Stimulated activated CD4-positive, alpha-beta T cell treated with anti-CD3 and anti-CD28 coated beads, Interleukin-4, amount 100 ng/mL, for 48 hours (primary cell): Measurements from ENCODE around the gene GPR55.
A peak's percentile ranks its signal among the peaks of the same experiment; 100 is the strongest.
"Not testable (repeated sequence)": the region's sequence is repeated elsewhere in the genome, so short reads cannot be mapped to it uniquely, and the experiment has no call there.

Experiments used
- DNase-seq, 2 donors: peaks; one replicate each; pipeline ENCODE4 v3.0.0-alpha.2; 2020; ENCODE audit warnings: low read depth in 2 of 2

GPR55 gene, protein sequence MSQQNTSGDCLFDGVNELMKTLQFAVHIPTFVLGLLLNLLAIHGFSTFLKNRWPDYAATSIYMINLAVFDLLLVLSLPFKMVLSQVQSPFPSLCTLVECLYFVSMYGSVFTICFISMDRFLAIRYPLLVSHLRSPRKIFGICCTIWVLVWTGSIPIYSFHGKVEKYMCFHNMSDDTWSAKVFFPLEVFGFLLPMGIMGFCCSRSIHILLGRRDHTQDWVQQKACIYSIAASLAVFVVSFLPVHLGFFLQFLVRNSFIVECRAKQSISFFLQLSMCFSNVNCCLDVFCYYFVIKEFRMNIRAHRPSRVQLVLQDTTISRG

DNA sequence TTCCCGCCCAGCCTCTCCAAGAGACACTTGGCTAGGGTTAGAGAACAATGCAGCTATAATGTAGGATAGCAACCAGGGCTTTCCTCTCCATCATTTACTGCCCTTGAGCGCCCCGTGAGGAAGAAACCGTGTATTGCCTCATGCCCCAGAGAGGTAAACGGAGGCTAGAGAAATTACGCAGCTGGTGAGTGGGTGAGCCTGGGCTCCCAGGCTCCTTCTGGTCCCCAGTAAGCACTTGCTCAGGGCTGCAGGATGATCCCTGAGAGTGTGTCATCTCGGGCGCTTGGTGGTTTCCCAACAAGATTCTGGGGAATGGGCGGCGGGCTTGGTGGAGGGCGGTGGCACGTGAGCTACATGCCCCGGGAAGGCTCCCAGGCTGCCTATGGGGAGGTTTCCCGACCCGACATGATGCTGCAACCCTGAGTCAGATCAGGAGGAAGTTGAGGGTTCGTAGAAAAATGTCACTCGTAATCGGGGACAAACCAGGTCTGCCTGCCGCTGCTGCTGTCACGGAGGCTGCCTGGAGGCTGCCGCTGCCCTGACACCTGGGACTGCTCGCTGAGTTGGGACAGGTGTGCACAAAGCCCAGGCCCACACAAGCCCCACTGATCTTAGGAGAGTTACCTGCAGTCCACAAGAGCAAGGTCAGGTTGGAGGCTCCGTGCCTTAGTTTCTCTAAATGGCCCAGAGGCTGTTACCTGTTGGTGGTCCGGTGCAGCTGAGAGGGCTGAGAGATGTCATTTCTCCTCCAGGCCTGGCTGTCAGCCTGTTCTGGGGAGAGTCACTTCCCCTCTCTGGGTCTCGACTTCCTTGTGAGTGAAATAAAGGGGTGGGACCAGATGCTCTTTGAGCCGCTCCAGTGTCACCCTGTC, at the start of gene GPR55:
Gene GPR55, minus strand, starts transcription at position 773 of the 872 bp plus-strand sequence. CDS start 14,280 bp downstream, outside the sequence.
- peak; percentile 56 to 86 for DNase-seq

DNA sequence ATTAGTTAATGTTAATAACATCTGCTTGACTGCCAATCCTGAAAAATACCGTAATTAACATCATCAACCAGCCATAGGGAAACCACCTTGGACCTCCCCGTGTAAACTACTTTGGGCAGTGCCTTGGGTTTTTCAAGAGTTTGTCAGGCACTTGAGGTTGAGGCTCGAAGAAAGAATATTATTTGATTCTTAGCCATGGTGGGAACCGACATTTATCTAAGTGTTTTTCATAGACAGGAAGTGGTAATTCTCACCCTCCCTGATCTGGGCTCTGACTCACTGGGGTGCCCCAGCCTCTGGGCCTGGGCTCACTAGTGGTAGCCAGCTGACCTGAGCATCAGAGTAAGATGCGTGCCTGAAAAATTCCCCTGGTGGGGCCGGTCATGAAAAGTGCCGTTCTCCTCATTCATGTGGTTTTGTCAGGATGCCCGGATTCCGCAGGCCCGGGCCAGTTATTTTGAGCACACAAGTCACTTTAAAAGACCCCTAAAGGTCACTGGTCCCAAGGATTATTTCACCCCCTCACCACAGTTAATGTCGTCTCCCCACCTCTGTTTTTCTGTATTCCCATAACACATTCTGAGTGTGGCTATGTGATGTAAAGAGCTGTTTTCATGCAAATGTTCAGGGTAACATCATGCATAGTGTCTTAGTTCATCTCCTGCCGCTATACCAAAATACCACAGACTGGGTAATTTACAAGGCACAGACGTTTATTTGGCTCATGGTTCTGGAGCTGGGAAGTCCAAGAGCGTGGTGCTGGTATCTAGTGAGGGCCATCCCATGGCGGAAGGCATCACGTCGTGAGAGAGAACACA, 49.3 kb upstream of the GPR55 start:
- DNase-seq, result peak; percentile 35 to 67

DNA sequence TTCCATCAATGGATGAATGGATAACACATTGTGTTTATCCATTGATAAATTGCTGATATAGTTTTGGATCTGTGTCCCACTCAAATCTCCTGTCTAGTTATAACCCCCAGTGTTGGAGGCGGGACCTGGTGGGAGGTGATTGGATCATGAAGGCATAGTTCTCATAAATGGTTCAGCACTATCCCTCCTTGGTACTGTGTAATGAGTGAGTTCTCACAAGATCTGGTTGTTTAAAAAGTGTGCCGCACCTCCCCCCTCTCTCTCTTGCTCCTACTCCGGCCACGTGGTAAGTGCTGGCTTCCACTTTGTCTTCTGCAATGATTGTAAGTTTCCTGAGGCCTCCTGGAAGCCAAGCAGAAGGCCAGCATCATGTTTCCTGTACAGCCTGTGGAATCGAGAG, 47.0 kb upstream of the GPR55 start:
- no peak for DNase-seq

DNA sequence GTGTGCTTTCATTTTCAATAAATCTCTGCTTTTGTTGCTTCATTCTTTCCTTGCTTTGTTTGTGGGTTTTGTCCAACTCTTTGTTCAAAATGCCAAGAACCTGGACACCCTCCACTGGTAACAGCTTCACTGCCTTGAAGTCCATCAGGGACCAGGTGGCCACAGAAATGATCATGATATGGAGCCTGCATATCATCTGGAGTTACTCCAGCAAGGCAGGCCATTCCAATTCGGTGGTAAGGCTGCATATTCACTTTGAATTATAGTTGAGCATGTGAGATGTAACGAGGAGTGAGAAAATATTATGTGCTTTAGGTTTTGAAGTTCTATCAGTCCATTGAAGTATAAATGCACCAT, 44.6 kb upstream of the GPR55 start:
- no peak for DNase-seq

DNA sequence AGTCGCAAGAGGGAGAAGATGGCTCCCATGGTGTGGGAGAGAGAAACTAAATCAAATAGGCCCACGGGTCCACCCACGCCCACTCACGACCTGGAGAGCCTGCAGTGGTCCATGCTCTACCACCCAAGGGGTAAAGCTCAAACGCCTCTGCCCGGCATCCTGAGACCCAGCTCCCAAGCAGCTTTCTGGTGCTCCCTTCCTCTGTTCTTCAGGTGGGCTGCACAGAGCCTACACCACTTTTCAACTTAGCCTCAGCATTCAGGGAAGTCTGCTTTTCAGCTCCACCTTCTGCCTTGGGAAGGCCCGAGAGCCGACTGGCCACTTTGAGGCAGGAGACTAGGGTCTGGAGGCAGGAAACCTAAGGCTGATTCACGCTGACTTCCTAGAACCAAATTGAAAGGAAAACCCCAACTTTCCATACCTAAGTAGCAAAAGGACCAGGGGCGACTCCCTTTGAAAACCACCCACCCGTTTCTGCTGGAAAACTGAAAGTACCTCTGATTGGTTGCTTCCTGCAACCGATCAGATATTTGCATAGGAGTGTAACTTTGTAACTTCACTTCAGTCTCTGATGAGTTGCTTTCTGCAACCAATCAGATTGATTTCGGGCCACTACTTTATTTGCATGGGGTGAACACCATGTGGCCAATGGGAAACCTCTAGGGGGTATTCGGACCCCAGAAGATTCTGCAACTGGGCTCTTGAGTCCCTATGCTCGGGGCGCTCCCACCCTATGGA, 44.0 kb upstream of the GPR55 start:
- no peak for DNase-seq

DNA sequence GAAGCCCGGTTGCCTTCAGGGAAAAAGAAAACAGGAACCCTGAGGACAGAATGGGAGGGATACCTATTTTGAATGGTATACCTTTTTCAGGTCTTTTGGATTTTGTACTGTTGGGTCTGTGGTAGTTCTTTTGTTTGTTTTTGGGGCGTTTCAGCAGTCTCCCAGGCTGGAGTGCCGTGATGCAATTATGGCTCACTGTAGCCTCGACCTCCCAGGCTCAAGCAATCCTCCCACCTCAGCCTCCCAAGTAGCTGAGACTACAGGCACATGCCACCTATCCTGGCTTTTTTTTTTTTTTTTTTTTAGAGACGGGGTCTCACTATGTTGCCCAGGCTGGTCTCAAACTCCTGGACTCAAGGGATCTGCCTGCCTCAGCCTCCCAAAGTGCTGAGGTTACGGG, 43.3 kb upstream of the GPR55 start:
- not testable (repeated sequence) for DNase-seq

DNA sequence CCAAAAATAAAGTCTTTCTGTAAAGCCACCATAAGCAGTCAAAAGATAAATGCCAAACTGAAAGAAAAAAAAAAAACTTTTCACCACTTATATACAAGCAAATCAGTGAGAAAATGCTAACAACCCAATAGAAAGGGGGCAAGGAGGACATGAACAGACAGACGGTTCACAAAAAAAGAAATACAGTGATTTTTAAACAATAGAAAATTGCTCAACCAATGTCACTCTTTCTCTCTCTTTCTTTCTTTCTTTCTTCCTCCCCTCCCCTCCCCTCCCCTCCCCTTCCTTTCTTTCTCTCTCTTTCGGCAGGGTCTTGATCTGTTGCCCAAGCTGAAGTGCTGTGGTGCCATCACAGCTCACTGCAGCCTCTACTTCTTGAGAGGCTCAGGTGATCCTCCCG, 42.1 kb upstream of the GPR55 start:
- DNase-seq, result no peak

DNA sequence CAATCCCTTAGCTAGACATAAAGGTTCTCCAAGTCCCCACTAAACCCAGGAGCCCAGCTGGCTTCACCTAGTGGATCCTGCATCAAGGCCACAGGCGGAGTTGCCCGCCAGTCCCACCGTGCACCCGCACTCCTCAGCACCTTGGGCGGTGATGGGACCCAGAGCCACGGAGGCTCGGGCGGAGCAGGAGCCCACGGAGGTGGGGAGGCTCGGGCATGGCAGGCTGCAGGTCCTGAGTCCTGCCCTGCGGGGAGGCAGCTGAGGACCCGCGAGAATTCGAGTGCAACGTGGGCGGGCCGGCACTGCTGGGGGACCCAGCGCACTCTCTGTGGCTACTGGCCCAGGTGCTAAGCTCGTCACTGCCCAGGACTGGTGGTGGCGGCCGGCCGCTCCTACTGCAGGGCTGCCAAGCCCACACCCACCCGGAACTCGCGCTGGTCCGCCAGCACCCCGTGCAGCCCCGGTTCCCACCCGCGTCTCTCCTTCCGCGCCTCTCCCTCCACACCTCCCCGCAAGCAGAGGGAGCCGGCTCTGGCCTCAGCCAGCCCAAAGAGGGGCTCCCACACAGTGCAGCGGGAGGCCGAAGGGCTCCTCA, 39.2 kb upstream of the GPR55 start:
- DNase-seq, result no peak

DNA sequence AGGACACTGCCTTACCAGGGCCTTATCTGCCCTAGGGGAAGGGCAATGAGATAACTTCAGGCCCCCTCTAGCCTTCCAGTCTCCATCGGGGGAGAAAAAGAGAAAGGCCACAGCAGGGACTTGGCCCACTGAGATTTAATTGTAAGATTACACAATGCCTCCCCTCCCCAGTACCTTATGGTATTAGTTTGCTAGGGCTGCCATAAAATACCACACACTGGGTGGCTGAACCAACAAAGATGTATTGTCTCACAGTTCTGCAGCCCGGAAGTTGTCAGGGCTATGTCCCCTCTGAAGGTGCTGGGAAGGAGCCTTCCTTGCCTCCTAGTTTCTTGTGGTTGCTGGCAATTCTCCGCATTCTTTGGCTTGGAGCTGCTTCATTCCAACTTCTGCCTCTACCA, 36.0 kb upstream of the GPR55 start:
- DNase-seq, result no peak

DNA sequence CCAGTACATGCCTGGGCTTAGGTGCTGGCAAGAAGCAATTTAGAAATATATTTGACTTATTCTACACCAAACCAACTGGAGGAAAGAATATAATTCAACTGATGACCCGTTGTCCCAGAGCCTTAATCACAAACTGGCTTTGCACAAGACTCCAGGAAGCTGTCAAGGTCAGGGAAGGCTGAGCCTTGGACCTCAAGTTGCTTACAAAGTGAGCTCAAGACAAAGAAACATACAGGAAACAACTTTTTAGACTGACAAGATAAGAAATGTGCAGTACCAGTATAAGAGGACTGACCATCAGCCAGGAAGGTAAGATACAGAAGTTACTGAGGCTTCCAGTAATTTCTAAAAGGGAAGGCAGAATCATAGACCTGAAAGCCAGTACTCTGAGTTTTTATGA, 35.0 kb upstream of the GPR55 start:
- no peak for DNase-seq

DNA sequence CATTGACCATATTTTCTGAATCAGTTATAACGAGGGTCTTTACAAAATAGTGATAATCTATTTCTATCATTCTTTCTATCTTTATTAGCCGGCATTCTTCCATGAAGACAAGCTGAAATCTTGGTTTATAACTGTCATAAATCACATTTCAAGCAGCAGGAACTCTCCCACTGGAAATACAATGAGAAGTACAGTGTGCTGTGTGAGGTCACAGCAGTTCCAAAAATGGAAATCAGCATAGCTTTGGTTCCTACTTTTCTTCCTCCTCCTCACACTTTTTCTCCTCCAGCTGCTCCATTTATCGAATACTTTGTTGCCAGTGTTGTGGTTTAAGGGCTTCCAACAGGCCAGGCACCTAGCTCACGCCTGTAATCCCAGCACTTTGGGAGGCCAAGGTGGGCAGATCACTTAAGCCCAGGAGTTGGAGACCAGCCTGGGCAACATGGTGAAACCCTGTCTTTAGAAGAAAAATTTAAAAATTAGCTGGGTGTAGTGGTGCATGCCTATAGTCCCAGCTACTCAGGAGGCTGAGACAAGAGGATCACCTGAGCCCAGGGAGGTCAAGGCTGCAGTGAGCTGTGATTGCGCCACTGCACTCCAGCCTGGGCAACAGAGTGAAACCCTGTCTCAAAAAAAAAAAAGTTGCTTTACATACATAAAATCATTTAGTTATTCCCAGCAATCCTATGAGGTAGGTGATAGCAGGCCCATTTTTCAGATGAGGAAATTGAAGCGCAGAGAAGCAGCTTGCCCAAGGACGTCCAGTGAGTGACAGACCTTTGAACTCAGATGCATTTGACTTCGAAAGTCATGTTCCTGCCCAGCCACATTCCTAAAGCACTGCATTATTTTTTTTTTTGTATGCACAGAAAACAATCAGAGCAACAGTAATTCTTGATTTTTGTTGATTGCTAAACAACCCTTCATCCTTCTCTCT, 34.0 kb upstream of the GPR55 start:
- no peak for DNase-seq

DNA sequence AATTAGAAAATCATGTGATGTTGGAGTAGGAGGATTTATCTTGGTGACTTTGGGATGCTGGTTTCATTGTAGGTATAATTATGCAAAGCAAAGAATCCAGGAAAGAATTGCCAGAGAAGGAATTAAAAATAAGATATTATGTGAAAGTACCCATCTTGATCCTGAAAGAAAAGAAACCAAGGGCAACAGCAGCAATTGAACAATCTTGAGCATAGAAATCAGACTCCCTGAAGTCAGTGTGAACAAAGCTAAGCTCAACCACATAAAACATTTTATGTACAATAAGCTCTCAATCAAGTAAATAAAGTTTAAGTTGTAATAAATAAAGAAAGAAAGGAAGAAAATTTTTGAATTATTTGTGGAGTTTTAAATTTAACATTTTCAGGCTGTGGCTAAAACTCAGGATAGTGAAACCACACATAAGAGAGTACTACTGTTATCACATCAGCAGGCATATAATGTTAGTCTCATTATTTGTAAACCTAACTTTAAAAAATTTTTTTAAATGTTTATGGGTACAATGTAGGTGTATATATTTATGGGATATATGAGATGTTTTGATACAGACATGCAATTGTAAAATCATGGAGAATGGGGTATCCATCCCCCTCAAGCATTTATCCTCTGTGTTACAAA, 32.8 kb upstream of the GPR55 start:
- DNase-seq, result no peak

DNA sequence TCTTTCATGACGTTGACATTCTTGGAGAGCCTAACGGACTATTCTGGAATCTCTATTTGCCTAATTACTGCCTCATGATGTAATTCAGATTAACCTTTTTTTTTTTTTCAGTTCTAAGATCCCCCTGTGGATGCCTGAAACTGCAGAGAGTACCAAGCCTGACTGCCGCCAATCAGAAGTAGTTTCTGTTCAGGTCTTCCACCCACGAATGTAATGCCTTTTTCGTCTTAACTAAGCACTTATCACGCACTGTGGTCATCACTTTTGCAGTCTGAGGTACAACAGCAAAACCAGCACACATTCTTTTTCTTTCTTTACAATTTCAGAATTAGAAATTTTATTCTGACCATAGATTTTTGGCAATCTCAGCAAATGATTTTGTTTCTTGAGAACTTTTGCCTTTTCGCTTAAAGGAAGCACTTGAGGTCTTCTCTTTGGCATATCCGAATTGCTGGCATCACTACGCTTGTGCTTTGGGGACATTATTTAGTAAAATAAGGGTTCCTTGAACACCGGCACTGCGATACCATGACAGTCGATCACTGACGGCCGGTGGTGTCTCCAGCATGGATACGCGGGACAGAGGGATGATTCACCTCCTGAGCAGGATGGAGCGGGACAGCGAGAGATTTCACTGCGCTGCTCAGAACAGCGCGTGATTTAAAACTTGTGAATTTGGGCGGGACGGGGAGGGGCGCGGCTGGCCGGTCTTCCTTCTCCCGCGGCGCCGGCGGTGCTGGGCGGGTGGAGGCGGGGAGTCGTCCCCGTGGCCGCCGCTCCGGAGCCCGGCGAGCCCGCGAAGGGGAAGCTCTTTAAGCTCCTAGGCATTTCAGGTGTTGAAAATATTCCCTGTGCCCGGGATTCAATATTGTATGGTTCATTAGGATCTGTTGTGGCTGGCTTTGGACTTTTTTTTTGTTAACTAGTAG, 32.0 kb upstream of the GPR55 start:
- peak in 1 of 2 donors; percentile 17 for DNase-seq

DNA sequence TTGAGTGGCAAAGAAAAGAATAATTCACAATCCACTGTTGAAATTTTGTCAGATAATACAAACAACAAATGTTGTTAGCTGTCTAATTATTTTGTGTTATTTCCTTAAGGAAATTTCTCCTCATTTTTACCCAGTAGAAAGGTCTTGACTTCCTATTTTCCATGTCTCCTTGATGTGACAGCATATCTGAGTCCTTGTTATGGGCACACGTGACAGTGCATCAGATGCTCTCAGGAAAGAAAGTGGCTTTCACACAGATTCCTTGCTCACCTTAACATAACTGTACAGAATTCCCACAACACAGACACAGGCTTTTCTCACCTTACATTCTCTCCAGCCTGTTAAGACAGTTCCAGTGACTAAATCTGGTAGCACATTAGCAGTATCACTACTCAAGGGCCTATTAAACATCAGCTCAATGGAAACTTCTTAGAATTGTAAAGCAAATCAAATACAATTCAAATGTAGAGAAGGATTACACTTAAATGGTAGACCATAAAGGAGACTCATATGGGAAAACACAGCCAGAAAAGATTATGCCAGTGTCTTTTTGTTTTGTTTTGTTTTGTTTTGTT, 30.2 kb upstream of the GPR55 start:
- no peak for DNase-seq

DNA sequence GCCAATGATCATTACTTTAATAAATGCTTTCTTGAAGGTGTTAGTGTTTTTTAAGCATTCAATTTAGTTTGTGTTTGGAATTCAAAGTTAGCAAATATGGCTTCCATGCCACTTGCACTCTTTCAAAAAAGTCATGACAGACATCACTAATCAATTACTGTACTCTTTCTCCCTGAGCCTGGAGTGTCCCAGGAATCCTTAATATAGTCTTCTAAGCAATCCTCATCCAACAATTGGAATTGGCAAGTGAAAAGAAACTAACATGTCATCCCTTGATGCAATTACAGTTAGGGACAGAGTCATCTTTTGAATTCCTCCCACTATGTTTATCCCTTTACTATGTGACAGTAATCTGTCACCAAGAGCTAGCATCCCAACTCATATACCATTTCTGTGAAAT, 29.7 kb upstream of the GPR55 start:
- DNase-seq, result no peak

DNA sequence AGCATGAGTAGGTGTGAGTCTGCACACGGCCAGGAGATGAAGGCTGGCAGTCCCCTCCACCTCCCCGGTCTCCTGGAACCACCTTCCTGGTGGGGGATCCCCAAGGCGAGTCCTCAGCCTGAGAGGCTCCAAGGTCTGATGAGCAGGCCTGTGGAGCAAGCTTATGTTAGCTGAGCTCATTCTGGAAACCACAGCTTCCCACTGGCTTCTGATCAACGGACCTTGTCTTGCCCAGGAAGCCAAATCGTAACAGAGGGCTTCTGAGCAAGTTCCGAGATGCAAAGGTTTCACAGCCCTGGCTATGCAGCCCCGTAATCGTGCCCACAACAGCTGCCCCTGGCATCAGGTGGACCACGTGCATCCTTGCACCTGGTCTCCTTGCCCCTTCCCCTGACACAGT, 28.8 kb upstream of the GPR55 start:
- DNase-seq, result no peak

DNA sequence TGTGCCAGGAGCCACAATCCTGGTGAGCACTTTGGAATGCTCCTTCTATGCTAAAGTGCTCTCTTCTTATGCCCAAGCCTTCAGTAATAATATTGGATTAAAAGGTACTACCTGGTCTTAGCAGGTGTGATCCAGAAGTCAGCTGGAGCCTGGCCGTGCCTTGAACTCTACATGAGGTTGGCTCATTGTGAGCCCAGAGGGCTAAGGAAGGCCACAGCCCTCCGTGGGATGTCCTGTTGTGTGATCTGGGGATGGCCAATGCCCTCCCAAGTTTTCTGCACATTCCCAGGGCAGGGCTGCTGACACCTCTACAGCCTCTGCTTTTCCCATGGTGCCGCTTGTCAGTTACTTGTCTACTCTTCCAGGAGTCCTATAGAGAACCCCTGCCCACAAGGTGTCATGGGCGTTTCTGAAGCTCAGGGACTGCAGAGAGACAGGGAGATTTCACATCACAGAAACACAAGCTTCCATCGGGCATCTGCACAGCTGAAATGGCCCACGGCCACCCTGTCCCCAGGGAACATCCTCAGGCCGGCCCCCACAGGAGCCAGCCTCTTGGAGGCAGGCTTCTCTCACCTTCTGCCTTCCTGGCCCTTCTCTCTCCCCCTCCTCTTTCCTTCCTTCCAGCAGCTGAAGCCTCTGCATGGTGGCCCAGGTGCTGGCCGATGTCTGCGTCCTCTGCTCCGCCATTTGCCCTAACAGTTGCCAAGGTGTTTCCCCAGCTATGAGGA, 27.3 kb upstream of the GPR55 start:
- DNase-seq, result no peak
